ENCODE measurements around the gene EXOC8.

Gene EXOC8

DNA sequence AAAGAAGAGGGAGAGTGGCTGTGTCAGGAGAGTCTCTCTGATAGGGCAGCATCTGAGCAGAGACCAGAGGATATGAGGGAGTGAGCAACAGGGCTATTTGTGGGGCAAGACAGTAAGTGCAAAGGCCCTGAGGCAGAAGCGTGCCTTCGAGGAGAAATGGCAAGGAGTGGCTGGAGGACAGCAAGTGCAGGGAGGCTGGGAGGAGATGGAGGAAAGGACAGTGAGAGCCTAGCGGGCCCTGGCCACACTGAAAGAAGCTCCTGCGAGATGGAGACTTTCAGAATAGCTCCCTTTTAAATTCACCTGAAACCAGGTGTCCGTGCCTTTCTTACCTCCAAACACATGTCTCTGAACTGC is 25.2 kb downstream of the EXOC8 start:
- no peak for DNase-seq

DNA sequence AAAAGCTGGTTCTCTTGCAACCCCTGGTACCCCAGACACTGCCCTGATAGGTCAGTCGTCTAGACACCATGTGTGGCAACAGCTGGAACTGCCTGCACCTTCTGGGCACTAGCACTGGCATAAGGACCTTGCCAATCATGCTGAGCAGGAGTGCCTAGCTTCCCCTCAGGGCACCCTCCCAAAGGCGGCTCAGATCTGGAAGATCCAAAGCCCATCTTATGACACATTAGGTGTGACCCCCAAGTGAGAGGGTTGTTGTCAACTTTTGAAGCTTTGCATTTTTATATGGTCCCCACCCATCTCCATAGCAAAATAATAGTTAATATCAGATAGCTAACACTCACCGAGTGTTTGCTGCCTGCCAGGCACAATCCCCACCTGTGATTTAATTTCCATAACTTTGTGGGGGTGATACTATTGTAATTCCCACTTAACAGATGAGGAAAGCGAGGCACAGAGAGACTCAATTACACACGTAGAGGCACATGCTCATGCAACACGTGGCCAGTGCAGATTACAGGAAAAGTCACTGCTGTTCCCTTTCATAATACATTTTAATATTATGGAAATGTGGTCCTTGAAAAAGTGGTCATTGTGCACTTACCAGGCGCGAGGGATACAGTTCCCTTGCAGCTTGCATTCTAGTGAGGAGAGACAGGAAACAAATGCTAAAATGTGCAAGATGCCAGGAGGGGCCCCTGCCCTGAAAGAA is 25.8 kb downstream of the EXOC8 start:
- no peak for DNase-seq

DNA sequence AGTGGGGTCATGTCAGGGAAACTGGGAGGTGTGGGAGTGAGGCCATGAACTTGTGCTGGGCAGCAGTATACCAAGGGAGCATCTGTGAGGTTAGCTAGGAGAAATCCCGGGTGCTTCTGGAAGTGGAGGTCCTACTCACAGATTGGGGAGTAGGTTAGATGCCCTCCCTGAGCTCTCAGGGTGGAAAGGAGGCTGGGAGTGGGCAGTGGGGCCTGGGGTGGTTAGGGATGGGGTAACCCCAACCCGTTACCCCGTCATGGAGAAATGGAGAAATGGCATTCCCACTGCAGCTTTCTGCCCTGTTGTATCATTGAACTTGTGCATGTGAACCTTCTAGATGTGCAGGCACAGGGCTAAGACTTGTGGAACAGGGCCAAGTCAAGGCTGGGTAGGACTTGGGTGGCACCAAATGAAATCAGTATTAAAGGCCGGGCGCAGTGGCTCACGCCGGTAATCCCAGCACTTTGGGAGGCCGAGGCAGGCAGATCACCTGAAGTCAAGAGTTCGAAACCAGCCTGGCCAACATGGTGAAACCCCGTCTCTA is 27.2 kb downstream of the EXOC8 start:
- no peak for DNase-seq

DNA sequence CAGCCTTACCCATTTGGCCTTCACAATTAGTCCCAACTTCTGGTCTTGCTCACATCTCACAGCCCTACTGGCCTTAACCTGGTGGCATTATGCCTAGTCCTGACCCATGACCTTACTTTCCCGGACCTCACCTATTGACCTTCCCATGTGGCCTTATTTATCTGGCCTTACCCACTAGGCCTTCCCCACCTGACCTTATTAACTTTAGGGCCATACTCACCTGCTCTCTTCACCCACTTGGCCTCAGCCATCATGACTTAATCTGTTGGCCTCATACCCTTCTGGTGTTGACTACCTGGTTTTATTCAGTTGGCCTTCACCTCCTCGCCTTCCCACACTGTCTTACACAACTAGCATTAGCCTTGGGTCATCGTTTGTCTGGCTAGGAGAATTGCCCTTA is 35.7 kb downstream of the EXOC8 start:
- no peak for DNase-seq

DNA sequence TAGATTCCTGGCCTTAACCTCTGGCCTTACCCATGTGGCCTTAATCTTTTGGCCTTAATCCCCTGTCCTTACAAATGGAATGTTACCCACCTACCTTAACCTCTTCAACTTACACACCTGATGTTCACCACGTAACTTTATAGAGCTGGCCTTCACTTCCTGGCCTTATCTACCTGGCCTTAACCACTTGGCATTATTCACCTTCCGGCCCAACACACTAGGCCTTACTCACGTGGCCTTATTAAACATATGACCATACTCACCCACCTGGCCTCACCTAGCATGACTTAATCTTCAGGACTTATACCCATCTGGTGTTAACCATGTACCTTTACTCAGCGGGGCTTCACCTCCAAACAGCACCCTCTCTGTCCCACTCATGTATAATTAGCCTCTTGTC is 41.7 kb downstream of the EXOC8 start:
- no peak for DNase-seq

DNA sequence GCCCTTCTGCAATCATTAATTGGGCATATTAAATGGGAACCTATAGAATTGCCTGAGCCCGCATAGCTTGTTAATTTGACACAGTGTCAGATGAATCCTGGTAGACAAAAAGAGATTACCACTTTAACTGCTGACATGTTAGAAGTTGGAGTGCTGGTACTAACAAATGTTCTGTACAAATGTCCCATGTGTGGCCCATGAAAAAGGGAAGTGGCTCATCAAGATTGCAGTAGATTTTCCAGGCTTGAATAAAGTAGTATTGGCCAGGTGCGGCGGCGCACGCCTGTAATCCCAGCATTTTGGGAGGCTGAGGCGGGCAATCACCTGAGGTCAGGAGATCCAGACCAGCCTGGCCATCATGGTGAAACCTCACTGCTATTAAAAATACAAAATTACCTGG is 51.0 kb downstream of the EXOC8 start:
- DNase-seq, result no peak

DNA sequence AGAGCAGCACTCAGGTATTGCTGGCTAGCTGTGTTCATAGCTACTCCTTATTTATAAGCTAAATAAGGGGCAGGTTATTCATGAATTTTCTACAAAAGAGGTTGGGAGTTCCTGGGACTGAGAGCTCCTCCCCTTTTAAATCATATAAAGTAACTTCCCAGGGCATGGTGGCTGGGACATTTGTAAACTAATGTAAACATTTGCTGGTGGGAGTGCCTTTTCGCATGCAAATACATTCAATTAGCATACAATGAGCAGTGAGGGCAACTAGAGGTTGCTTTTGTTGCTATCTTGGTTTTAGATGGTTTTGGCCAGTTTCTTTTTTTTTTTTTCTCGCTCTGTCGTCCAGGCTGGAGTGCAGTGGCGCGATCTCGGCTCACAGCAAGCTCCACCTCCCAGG is 53.2 kb downstream of the EXOC8 start:
- no peak for DNase-seq

All from DMS79 treated with DMSO at 0.1 percent for 48 hours (cell line).